Natural killer cell (primary cell): ENCODE measurements around the gene KCNN1. TPM values are rescaled to one million over a fixed set of nuclear protein-coding genes. Genes with fewer than 3 reads are reported as not detected.

Experiments
- ATAC-seq, 3 donors: fragments of 150-1000 bp in 2 of 3; fragments of 200-7000 bp in 1 of 3; cut with Tn5 transposase; 1 replicate in 1 of 3; 2 replicates in 2 of 3; pipeline ENCODE4 v1.10.0; 2021; ENCODE audit warnings: mild to moderate bottlenecking in 2 of 3, moderate library complexity in 2 of 3
- DNase-seq, 2 donors: peaks; one replicate each; pipeline versions ENCODE4 v3.0.0 to v3.0.0-alpha.2; 2013 to 2021; ENCODE audit warnings: mixed read lengths in 1 of 2
- H3K27ac ChIP-seq: one replicate; pipeline ENCODE4 v1.5.1; 2013; ENCODE audit warnings: mild to moderate bottlenecking, low read length
- H3K27me3 ChIP-seq: one replicate; pipeline ENCODE4 v1.6.1; 2013; ENCODE audit warnings: low read length; ENCODE audit not compliant: control insufficient read depth, insufficient read depth
- H3K36me3 ChIP-seq: one replicate; pipeline ENCODE4 v1.6.1; 2013; ENCODE audit warnings: low read length; ENCODE audit not compliant: control insufficient read depth, insufficient read depth
- H3K4me1 ChIP-seq: one replicate; pipeline ENCODE4 v1.6.1; 2013; ENCODE audit warnings: low read length; ENCODE audit not compliant: control insufficient read depth, insufficient read depth
- H3K4me3 ChIP-seq: one replicate; pipeline ENCODE4 v1.5.1; 2013; ENCODE audit warnings: low read length
- H3K9me3 ChIP-seq: one replicate; pipeline ENCODE4 v1.6.1; 2013; ENCODE audit warnings: low read length; ENCODE audit not compliant: control insufficient read depth, insufficient read depth
- H3K27ac Mint-ChIP-seq, 2 donors: one replicate each; pipeline ENCODE4 v1.8.0; 2022; ENCODE audit warnings: mild to moderate bottlenecking in 2 of 2, mixed read lengths in 2 of 2, moderate library complexity in 1 of 2
- H3K27me3 Mint-ChIP-seq, 2 donors: one replicate each; pipeline ENCODE4 v1.8.0; 2022; ENCODE audit warnings: low read depth in 2 of 2, mixed read lengths in 2 of 2
- H3K36me3 Mint-ChIP-seq: one replicate; pipeline ENCODE4 v1.8.0; 2022; ENCODE audit warnings: mixed read lengths
- H3K4me1 Mint-ChIP-seq, 2 donors: one replicate each; pipeline ENCODE4 v1.8.0; 2022; ENCODE audit warnings: mixed read lengths in 2 of 2
- H3K4me3 Mint-ChIP-seq: one replicate; pipeline ENCODE4 v1.8.0; 2022; ENCODE audit warnings: mild to moderate bottlenecking, moderate library complexity, mixed read lengths
- H3K9me3 Mint-ChIP-seq, 2 donors: one replicate each; pipeline ENCODE4 v1.8.0; 2022; ENCODE audit warnings: mixed read lengths in 2 of 2
- WGBS: methylation state at CpG from one replicate; pipeline ENCODE4 v1.1.7; 2013; ENCODE audit warnings: missing lambda C conversion rate; ENCODE audit not compliant: insufficient coverage; 5-methylcytosine and 5-hydroxymethylcytosine counted together
- intact Hi-C: fragments of 100-400 bp; cut with micrococcal nuclease; formaldehyde crosslinking; loops from one replicate; pipeline ENCODE4 v1.14.2; 2022
- total RNA-seq, 4 donors: library from RNA; stranded (reverse); fragments of 120-200 nt in 1 of 4; gene quantifications; one replicate each; pipeline versions ENCODE4 v1.2.3 to v1.2.4, GENCODE V29; 2013 to 2022
- TF ChIP-seq, protein P1 (sequence below): fragments of 200-600 bp; IDR thresholded peaks from one replicate; pipeline ENCODE4 v1.8.0; 2022; ENCODE audit warnings: antibody characterized with exemption

The KCNN1 gene
- total RNA-seq, 3 donors from 2014 or later (not counting 1 experiment from before 2014, with no cell fraction given), result not detected

DNA sequence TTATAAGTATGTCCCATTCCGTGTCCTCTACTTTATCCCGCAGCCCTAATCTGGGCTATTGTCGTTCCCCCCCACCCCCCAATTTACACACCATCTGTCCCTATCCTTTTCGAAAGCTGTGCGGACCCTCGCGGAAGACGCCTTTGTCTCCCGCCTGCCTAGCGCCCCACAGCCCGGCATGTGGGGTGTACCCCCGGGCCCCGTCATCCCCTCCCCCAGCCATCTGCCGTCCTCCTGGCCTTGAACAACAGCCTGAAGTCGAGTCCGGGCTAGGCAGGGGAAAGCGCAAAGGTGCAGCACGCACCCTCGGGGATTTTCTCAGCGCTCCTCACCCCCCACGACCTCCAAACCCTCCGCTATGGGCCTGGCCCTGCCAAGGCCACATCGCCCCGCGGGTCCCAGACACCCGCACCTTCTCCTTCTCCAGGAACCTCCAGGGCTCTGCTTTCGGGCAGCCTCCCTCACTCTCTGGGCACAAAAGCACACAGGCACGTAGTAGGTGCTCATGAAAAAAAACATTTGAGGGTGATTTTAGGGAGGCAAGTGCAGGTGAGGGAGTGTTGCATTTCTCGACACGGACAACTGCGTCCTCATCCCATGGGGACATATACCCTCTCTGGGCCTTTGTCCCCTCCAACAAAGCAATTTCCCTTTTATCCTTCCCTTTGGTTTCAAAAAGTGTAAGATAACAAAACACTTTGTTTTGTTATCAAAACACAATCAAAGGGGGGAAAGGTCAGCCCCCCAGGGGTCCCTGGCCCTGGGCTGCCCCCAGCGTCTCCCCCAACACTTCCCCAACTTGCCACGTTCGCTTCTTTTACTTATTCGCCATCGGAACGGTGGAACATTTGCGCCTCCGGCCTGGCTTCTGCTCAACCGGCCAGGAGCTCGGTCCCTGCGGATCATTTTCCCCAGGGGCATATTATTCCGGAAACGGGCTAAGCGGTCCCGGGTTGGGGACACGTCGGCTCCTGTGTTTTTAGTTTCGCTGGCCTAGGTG, 17.7 kb upstream of the KCNN1 start:
- peaks cover 23 to 43% of the 10 kb centered on the region in 2 donors for H3K27me3 Mint-ChIP-seq
- Histone ChIP-seq H3K27ac (no peak overlapping the region), H3K27me3 (peaks cover 46% of the 10 kb centered on the region), H3K4me1 (peaks cover 55% of the 10 kb centered on the region), H3K9me3 (no peaks in the 10 kb centered on the region), H3K36me3 (no peaks in the 10 kb centered on the region), H3K4me3 (no peak overlapping the region)
- WGBS, result 10% methylated on average over 48 of the region's 49 CpGs
- DNase-seq, result peak; percentile 32 to 57
- H3K9me3 Mint-ChIP-seq, result no peaks in the 10 kb centered on the region
- TF ChIP-seq, protein P1, sequence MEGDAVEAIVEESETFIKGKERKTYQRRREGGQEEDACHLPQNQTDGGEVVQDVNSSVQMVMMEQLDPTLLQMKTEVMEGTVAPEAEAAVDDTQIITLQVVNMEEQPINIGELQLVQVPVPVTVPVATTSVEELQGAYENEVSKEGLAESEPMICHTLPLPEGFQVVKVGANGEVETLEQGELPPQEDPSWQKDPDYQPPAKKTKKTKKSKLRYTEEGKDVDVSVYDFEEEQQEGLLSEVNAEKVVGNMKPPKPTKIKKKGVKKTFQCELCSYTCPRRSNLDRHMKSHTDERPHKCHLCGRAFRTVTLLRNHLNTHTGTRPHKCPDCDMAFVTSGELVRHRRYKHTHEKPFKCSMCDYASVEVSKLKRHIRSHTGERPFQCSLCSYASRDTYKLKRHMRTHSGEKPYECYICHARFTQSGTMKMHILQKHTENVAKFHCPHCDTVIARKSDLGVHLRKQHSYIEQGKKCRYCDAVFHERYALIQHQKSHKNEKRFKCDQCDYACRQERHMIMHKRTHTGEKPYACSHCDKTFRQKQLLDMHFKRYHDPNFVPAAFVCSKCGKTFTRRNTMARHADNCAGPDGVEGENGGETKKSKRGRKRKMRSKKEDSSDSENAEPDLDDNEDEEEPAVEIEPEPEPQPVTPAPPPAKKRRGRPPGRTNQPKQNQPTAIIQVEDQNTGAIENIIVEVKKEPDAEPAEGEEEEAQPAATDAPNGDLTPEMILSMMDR, result no peak
- H3K27ac Mint-ChIP-seq, result peak overlapping the region; percentile 83 to 99
- no peak for ATAC-seq
- peak overlapping the region; percentile 86 for H3K4me3 Mint-ChIP-seq
- no peaks in the 10 kb centered on the region for H3K36me3 Mint-ChIP-seq
- intact Hi-C loops, result no loop called here
- peaks cover 29 to 50% of the 10 kb centered on the region in 2 donors for H3K4me1 Mint-ChIP-seq

DNA sequence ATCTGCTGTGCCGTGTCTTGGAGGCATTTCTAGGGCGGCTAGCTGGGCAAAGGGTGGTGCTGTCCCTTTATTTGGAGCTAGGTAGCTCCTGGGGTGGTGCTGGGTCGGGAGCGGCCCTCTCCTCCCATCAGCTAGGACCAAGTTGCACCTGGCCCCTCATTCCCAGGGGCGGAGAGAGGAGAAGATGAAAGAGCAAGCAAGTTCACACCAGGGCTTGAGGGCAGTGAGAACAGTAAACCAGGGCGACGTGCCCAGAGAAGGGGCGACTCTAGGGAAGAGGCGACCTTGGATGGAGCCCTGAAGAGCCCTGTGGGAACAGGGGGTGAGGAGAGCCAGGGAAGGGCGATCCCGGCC, 17.0 kb upstream of the KCNN1 start:
- peak overlapping the region; percentile 83 to 99 for H3K27ac Mint-ChIP-seq
- ATAC-seq (no peak), DNase-seq (no peak)
- peak overlapping the region; percentile 81 for H3K4me3 Mint-ChIP-seq
- no peaks in the 10 kb centered on the region for H3K9me3 ChIP-seq
- H3K4me3 ChIP-seq, result no peak overlapping the region
- TF ChIP-seq, protein P1, result no peak
- peaks cover 23 to 43% of the 10 kb centered on the region in 2 donors for H3K27me3 Mint-ChIP-seq
- H3K4me1 Mint-ChIP-seq, result peaks cover 29 to 50% of the 10 kb centered on the region in 2 donors
- H3K9me3 Mint-ChIP-seq, result no peaks in the 10 kb centered on the region
- H3K4me1 ChIP-seq, result peaks cover 55% of the 10 kb centered on the region
- no peaks in the 10 kb centered on the region for H3K36me3 ChIP-seq
- WGBS, result 13% methylated on average over 11 of the region's 11 CpGs
- no peaks in the 10 kb centered on the region for H3K36me3 Mint-ChIP-seq
- H3K27me3 ChIP-seq, result peaks cover 51% of the 10 kb centered on the region
- H3K27ac ChIP-seq, result no peak overlapping the region
- intact Hi-C loops, result no loop called here

DNA sequence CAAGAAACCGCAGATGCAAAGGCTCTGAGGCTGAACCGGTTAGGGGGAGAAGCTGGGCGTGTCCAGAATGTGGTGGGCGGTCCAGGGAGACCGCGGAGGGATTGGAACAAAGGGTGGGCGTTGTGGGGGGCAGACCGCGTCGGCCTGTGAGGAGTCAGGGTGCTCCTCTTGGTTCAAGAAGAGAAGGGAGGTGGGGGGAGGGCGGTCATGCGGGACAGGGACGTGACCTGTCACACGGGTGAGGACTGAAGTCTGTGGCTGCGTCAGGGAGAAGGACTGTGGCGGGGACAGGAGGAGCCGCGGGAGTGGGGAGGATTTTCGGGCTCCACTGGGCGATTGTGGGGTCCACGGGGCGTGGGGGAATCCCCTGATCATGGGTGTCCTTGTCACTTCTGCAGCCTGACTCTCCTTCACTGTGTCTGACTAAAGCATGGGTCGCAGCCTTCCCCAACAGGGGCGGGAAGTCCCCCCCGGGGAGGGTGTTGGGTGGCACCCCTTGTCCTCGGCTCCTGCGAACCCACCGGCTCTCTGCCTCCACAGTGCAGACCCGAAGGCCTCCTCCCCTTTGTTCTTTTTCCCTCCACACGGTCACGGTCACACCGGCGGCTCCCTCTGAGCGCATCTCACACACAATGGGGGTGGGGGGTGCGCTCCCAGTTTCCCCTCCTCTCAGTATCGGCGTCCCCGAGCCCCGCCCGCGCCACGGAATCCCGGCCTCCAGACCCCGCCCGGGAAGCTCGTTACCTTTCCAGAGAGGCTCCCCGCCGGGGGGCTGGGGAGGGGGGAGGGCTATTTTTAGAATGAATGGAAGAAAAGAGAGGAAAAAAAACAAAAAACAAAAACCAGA, 16.4 kb upstream of the KCNN1 start:
- H3K4me3 ChIP-seq, result no peak overlapping the region
- Mint-ChIP-seq H3K4me3 (peak overlapping the region; percentile 81), H3K36me3 (no peaks in the 10 kb centered on the region), H3K4me1 (peaks cover 29 to 50% of the 10 kb centered on the region in 2 donors), H3K9me3 (no peaks in the 10 kb centered on the region), H3K27ac (peak overlapping the region; percentile 83 to 99), H3K27me3 (peaks cover 23 to 43% of the 10 kb centered on the region in 2 donors)
- no peaks in the 10 kb centered on the region for H3K9me3 ChIP-seq
- no peaks in the 10 kb centered on the region for H3K36me3 ChIP-seq
- 1% methylated on average over 41 of the region's 48 CpGs for WGBS
- peaks cover 55% of the 10 kb centered on the region for H3K4me1 ChIP-seq
- H3K27me3 ChIP-seq, result peaks cover 51% of the 10 kb centered on the region
- ATAC-seq, result peak; percentile 60 to 77 (median 62)
- TF ChIP-seq, protein P1, result no peak
- DNase-seq, result peak; percentile 79 to 80
- intact Hi-C loops, result no loop called here
- H3K27ac ChIP-seq, result no peak overlapping the region
